ENCODE measurements around the gene BCAP31.

BCAP31 gene

DNA sequence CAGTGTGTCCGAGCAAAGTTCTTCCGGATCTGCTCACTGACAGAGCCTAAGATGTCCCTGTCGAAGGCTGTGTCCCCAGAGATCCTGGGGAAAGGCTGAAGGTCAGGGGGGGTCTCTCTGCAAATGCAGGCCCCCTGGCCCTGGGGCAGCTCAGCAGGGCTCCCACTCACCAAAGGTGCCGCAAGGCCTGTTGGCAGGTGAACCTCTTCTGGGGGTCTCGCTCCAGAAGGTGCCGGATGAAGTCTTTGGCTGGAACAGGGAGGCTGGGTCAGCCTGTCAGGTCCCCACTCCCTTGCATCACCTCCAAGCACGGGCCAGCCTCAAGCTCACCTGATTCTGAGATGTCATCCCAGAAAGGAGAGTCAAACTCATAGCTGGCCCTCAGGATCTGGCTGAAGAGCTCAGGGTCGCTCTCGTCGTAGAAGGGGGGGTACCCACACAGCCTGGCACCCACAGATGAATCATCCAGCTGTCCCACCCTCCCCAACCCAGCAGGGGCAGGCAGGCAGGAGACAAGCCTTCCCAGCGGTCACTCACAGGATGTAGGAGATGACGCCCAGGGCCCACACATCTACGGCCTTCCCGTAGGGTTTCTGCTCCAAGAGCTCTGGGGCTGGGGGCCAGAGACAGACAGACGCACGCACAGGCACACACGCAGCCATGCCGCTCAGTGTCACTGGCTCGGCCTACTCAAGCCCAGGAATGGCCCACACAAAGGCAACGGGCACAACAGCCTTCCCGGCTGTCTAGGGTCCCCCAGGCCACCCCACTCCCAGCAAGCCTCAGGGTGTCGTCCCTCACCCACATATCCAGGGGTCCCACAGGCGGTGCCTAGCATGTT lies 53.2 kb downstream of the BCAP31 start:
- H3K27me3 ChIP-seq (ENCODE audit: insufficient read depth, insufficient read length), result peaks cover 3% of the 10 kb centered on the region
- no peak for TF ChIP-seq SUZ12 (IDR thresholded peaks at IDR 0.05; ENCODE audit: extremely low read depth, insufficient read depth, insufficient read length)
- no peak for TF ChIP-seq YY1 (IDR thresholded peaks at IDR 0.05; ENCODE audit: insufficient read depth, insufficient read length)
- no peak for TF ChIP-seq ZNF274 (IDR thresholded peaks at IDR 0.05; ENCODE audit: low read depth, low read length)
- H3K4me3 ChIP-seq (ENCODE audit: insufficient read length, low read depth), result no peak overlapping the region
- no peaks in the 10 kb centered on the region for H3K9me3 ChIP-seq (ENCODE audit: insufficient read depth, low read length)
- H3K4me1 ChIP-seq (ENCODE audit: insufficient read depth, insufficient read length), result peaks cover 2% of the 10 kb centered on the region
- H3K36me3 ChIP-seq (ENCODE audit: insufficient read depth, insufficient read length, low read length), result no peaks in the 10 kb centered on the region
- DNase-seq (ENCODE audit: low read depth, low spot score), result no peak
- no peak overlapping the region for H3K9ac ChIP-seq (ENCODE audit: insufficient read length, low read depth)

DNA sequence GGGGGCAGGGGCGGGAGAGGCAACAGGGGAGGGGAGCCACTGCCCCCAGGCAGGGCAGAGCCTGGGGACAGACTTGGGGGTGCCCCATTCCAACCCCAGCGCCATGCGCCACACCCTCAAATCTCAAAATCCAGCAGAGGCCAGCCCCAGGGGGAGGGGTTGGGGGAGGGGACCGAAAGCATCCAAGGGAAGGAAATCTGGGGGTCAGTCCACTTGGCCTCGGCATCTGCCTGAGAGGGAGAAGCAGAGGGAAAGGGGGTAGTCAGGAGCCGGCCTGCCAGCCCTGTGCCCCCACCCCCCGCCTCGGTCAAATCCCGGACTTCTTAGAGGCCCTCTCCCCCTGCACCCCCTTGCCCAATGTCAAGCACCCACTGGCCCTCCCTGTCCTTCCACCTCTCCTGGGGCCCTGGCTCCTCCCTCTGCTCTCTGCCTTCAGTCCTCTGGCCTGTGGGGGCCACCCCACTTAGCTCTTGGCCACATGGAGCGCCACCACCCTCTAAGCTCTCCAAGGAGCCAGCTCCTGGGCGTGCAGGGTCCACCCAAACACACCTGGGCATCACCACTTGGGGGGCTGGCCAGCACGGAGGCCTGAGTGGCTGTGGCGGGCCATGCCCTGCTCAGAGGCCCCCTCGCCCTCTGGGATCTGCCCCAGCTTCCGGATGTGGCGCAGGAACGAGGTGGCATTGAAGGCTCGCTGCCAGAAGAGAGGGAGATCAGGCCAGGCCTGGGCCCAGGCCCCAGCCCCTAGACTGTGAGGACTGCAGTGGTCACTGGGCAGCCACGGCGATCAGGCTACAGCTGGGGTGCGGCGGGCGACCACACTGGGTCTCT lies 54.1 kb downstream of the BCAP31 start:
- no peak for TF ChIP-seq ZNF274 (IDR thresholded peaks at IDR 0.05; ENCODE audit: low read depth, low read length)
- no peak for TF ChIP-seq SUZ12 (IDR thresholded peaks at IDR 0.05; ENCODE audit: extremely low read depth, insufficient read depth, insufficient read length)
- DNase-seq (ENCODE audit: low read depth, low spot score), result no peak
- no peaks in the 10 kb centered on the region for H3K9me3 ChIP-seq (ENCODE audit: insufficient read depth, low read length)
- H3K36me3 ChIP-seq (ENCODE audit: insufficient read depth, insufficient read length, low read length), result no peaks in the 10 kb centered on the region
- H3K27me3 ChIP-seq (ENCODE audit: insufficient read depth, insufficient read length), result peaks cover 3% of the 10 kb centered on the region
- no peak overlapping the region for H3K4me3 ChIP-seq (ENCODE audit: insufficient read length, low read depth)
- peaks cover 2% of the 10 kb centered on the region for H3K4me1 ChIP-seq (ENCODE audit: insufficient read depth, insufficient read length)
- no peak overlapping the region for H3K9ac ChIP-seq (ENCODE audit: insufficient read length, low read depth)

DNA sequence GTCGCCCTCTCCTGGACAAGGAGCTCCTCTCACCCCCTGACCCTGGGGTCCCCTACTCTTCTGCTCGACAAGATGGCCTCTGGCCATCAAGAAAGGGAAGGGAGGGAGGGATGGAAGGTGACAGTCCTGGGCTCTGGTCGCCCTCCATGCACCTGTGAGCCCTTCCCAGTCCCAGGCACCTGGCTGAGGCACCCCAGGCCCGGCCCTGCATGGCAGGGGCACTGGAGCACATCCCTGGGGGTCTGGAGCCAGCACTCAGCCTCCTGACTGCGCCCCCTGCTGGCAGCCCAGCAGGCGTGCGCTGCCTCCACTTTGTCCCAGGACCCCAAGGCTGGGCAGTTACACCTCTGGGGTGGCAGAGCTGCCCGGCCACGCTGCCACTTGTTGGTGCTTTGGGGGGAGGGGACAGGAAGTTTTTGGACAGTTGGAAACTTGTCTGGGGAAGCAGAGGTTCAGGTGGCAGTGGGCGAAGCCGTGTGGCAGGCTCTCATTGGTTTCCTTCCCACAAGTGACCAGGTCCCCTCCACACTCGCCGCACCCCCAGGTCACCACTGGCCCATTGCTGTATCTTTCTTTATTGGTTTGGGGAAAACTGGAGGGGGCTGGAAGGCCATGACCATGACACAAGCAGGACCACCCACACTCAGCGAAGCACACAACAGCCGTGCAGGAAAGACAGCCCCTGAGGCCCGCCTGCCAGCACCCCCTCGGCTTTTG lies 54.9 kb downstream of the BCAP31 start:
- no peak for DNase-seq (ENCODE audit: low read depth, low spot score)
- H3K27me3 ChIP-seq (ENCODE audit: insufficient read depth, insufficient read length), result peaks cover 3% of the 10 kb centered on the region
- no peak overlapping the region for H3K9ac ChIP-seq (ENCODE audit: insufficient read length, low read depth)

DNA sequence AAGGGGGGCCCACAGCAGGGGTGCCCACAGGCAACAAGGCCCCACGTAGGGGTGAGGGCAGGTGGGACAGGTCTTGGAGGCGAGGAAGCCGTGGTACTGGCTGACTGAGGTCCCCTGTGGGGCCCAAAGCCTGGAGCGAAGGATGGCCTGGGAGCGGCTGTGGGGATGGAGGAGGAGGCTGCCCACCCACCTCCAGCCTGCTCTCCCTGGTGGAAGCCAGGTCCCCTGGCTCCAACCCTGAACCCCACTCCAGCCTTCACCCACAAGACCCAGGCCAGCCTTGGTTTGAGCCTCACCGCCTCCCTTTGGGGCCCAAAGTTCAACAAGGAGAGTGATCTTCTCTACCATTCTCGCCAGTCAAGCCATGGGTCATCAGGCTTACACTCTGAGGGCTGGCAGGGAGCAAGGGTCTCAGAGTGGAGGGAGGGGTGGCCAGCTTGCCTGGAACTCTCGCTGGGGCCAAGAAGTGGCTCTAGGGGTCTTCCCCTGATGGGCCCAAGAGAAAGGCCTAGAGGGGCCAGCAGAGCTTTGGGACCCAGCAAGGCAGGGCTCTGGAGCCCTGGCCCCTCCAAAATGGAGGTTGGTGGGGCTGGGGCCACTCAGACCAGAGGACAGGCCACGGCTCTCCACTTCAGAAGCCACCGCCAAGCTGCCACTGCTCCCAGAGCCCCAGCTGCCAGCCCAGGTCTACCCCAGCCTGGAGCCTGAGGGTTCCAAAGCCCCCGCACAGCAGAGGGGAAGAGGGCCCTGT lies 55.6 kb downstream of the BCAP31 start:
- no peaks in the 10 kb centered on the region for H3K36me3 ChIP-seq (ENCODE audit: insufficient read depth, insufficient read length, low read length)
- DNase-seq (ENCODE audit: low read depth, low spot score), result no peak
- H3K9ac ChIP-seq (ENCODE audit: insufficient read length, low read depth), result no peak overlapping the region
- H3K9me3 ChIP-seq (ENCODE audit: insufficient read depth, low read length), result no peaks in the 10 kb centered on the region
- H3K27me3 ChIP-seq (ENCODE audit: insufficient read depth, insufficient read length), result peaks cover 3% of the 10 kb centered on the region
- no peak overlapping the region for H3K4me3 ChIP-seq (ENCODE audit: insufficient read length, low read depth)
- no peaks in the 10 kb centered on the region for H3K4me1 ChIP-seq (ENCODE audit: insufficient read depth, insufficient read length)
- TF ChIP-seq YY1 (IDR thresholded peaks at IDR 0.05; ENCODE audit: insufficient read depth, insufficient read length), result no peak
- TF ChIP-seq SUZ12 (IDR thresholded peaks at IDR 0.05; ENCODE audit: extremely low read depth, insufficient read depth, insufficient read length), result no peak

More for the DNA sequence above, 54.9 kb downstream of the BCAP31 start:
- H3K4me1 ChIP-seq (ENCODE audit: insufficient read depth, insufficient read length), result peaks cover 2% of the 10 kb centered on the region
- no peaks in the 10 kb centered on the region for H3K36me3 ChIP-seq (ENCODE audit: insufficient read depth, insufficient read length, low read length)
- H3K4me3 ChIP-seq (ENCODE audit: insufficient read length, low read depth), result no peak overlapping the region
- no peak for TF ChIP-seq YY1 (IDR thresholded peaks at IDR 0.05; ENCODE audit: insufficient read depth, insufficient read length)
- no peak for TF ChIP-seq SUZ12 (IDR thresholded peaks at IDR 0.05; ENCODE audit: extremely low read depth, insufficient read depth, insufficient read length)
- TF ChIP-seq ZNF274 (IDR thresholded peaks at IDR 0.05; ENCODE audit: low read depth, low read length), result no peak
- H3K9me3 ChIP-seq (ENCODE audit: insufficient read depth, low read length), result no peaks in the 10 kb centered on the region

DNA sequence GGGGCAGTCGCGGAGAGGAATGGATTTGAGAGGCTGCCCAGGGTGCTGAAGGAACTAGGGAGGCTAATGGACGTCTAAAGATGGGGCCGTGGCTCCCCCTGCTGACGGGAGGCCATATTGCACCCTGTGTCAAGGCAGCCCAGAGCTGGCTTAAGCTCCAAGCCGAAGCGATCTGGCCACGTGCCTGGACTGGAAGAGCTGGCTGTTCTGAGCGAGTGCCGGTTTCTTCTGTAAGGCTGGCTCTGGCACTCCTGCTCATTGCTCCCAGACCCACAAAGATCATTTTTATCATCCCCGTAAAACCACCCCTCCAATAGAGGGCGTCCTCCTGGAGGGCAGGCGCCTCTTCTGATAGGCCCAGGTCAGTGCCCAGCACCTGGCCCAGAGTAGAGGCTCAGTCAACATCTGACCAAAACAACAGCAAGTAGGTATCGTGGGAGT lies 56.2 kb downstream of the BCAP31 start:
- Histone ChIP-seq H3K27me3 (ENCODE audit: insufficient read depth, insufficient read length) (peaks cover 3% of the 10 kb centered on the region), H3K4me3 (ENCODE audit: insufficient read length, low read depth) (no peak overlapping the region)
- no peak for DNase-seq (ENCODE audit: low read depth, low spot score)

DNA sequence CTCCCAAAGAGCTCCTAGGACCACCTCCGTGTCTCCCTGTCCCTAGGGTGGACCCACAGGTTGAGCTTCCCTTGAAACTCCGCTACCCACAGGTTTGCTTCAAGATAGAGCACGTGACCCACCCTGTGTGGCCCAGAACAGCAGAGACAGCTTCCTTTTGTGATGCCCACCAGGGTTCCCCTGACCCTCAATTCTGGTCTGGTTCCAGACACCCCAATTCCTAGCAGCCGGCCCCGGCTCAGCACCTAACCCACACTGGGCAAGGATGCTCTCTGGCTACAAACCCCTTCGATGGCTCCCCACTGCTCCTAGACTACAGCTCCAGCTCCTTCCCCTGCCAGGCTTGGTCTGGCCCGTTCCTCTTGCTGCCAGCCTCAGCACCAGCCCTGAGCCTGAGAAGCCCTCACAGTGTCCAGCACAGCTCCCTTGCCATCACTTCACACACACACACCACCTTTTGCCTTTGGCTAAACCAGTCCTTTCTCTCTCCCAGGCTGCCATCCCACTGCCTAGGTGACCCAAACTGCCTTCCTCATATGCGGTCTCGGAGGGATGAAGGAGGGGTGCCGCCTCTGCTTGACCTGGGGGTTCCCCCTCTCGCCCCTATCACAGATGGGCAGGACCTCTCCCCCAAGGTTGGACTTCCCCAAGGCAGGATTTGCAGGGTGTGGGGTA lies 56.8 kb downstream of the BCAP31 start:
- H3K9ac ChIP-seq (ENCODE audit: insufficient read length, low read depth), result peak overlapping the region; percentile 21
- H3K4me3 ChIP-seq (ENCODE audit: insufficient read length, low read depth), result no peak overlapping the region
- H3K36me3 ChIP-seq (ENCODE audit: insufficient read depth, insufficient read length, low read length), result no peaks in the 10 kb centered on the region
- TF ChIP-seq ZNF274 (IDR thresholded peaks at IDR 0.05; ENCODE audit: low read depth, low read length), result no peak
- no peak for TF ChIP-seq YY1 (IDR thresholded peaks at IDR 0.05; ENCODE audit: insufficient read depth, insufficient read length)
- TF ChIP-seq SUZ12 (IDR thresholded peaks at IDR 0.05; ENCODE audit: extremely low read depth, insufficient read depth, insufficient read length), result no peak
- H3K9me3 ChIP-seq (ENCODE audit: insufficient read depth, low read length), result no peaks in the 10 kb centered on the region
- H3K4me1 ChIP-seq (ENCODE audit: insufficient read depth, insufficient read length), result no peaks in the 10 kb centered on the region
- no peak for DNase-seq (ENCODE audit: low read depth, low spot score)
- H3K27me3 ChIP-seq (ENCODE audit: insufficient read depth, insufficient read length), result peaks cover under 1% of the 10 kb centered on the region

More for the DNA sequence above, 56.2 kb downstream of the BCAP31 start:
- Histone ChIP-seq H3K9ac (ENCODE audit: insufficient read length, low read depth) (peak overlapping the region; percentile 21), H3K4me1 (ENCODE audit: insufficient read depth, insufficient read length) (no peaks in the 10 kb centered on the region), H3K9me3 (ENCODE audit: insufficient read depth, low read length) (no peaks in the 10 kb centered on the region), H3K36me3 (ENCODE audit: insufficient read depth, insufficient read length, low read length) (no peaks in the 10 kb centered on the region)
- TF ChIP-seq SUZ12 (IDR thresholded peaks at IDR 0.05; ENCODE audit: extremely low read depth, insufficient read depth, insufficient read length) (no peak), ZNF274 (IDR thresholded peaks at IDR 0.05; ENCODE audit: low read depth, low read length) (no peak), YY1 (IDR thresholded peaks at IDR 0.05; ENCODE audit: insufficient read depth, insufficient read length) (no peak)
